AG10803 (cell line): ENCODE results near the gene UNKL.

ENCODE experiments used
- DNase-seq: peaks from one replicate; pipeline ENCODE4 v3.0.0; 2010; ENCODE audit warnings: low read depth
- H3K4me3 ChIP-seq: 2 replicates; pipeline ENCODE4 v1.5.1; 2011; ENCODE audit warnings: mild to moderate bottlenecking, low read length, control low read depth
- CTCF ChIP-seq: conservative IDR thresholded peaks from 2 replicates; pipeline ENCODE4 v1.5.1; 2011; ENCODE audit warnings: mild to moderate bottlenecking, low read length, control low read depth, inconsistent platforms

Gene UNKL

GRCh38 chr16:1325673-1326371 lies 88.7 kb downstream of the UNKL start:
- TF ChIP-seq CTCF: no peak
- no peak overlapping the region for H3K4me3 ChIP-seq
- DNase-seq: no peak

GRCh38 chr16:1325261-1325660 lies 89.2 kb downstream of the UNKL start:
- no peak overlapping the region for H3K4me3 ChIP-seq
- TF ChIP-seq CTCF: no peak
- no peak for DNase-seq

GRCh38 chr16:1324286-1324826 lies 90.1 kb downstream of the UNKL start:
- no peak for TF ChIP-seq CTCF
- H3K4me3 ChIP-seq: no peak overlapping the region
- no peak for DNase-seq

DNA sequence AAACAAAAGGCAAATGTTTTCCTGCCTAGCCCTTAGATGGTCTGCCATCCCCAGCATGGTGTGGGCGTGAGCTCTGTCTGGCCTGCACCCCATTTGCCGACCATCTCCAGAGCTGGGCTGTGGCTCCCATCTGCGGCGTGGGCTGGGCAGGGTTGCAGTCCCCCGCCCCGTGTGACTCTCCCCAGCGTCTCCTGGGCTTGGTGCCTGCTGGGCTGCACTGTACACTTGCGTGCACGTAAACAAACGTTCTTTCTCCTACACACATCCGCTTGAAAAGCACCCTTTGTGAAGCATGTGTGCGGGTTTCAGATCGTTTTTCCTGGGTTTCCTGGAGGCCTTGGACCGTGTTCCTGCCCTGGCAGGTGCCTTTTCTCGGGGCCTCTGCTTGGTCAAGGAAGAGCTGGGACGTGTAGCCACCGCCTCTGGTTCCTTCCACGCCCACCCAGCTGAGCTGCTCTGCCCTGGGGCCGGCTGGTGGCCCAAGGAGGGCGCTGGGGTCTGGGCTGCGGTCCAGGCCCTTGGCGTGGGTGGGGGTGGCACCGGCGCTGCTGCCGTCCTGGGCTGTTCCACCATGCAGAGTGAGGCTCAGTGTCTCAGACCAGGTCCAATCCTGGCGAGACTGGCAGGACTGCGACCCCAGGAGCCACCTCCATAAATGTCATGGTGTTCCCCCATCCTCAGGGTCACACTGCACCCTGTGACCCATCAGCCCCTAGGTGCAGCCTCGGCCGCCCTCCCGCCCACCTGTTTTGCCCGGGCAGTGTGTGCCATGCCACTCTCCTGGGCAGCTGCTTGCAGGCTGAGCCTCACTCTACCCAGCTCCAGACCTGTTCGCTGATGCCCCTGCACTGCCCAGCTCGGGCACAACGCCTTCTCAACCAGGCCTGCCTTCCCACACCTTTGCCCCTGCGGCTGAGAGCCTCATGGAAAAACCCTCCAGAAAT lies 90.9 kb downstream of the UNKL start:
- DNase-seq: no peak
- no peak overlapping the region for H3K4me3 ChIP-seq
- TF ChIP-seq CTCF: no peak

DNA sequence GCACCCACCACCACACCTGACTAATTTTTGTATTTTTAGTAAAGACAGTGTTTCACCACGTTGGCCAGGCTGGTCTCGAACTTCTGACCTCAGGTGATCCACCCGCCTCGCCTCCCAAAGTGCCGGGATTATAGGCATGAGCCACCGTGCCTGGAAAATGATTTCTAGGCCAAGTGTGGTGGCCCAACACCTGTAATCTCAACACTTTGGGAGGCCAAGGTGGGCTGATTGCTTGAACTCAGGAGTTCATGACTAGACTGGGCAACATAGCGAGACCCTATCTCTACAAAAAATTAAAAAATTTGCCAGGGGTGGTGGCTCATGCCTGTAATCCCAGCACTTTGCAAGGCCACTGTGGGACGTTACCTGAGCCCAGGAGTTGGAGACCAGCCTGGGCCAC lies 92.1 kb downstream of the UNKL start:
- DNase-seq: no peak
- TF ChIP-seq CTCF: no peak
- no peak overlapping the region for H3K4me3 ChIP-seq

DNA sequence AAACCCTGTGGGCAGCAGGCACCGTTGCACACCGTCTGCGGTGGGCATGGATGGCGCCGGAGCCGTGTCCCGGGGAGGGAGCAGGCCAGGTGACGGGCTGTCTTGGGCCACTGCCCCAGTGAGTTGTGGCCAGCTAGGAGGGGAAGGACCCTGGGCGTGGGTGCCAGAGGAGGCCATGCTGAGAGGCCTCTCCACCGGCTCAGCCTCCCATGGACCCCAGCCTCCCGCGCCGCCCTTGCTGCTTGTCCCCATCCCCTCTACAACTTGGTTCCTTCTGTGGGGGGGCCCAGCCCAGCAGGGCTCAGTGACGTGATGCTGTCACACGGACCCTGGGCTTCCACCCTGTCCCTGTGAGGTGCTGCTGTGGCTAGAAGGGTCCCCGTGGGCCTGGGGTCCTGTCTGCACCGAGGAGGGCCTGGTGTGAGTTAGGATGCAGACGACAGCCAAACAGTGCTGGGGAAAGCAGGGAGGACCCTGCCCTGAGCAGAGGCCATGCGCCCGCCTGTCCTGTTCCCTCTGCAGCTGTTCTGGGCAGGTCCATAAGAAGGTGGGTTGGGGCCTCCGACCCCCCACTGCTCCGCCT lies 93.8 kb downstream of the UNKL start:
- TF ChIP-seq CTCF: no peak
- no peak for DNase-seq
- no peak overlapping the region for H3K4me3 ChIP-seq
